GM12878 (cell line): ENCODE measurements around the gene ANKRD11. TPM values are rescaled to one million over a fixed set of nuclear protein-coding genes. Genes with fewer than 3 reads are reported as not detected.
A peak's percentile ranks its signal among the peaks of the same experiment; 100 is the strongest.

ENCODE experiments used
- EGR1 ChIP-seq, 2 experiments: IDR thresholded peaks; 1 replicate in 1 of 2; 2 replicates in 1 of 2; pipeline ENCODE4 v1.6.1; 2011 to 2012; ENCODE audit warnings: low read depth in 2 of 2, low read length in 2 of 2, borderline replicate concordance in 1 of 2, mild to moderate bottlenecking in 1 of 2, moderate library complexity in 1 of 2
- EZH2 ChIP-seq: IDR thresholded peaks from 2 replicates; pipeline ENCODE4 v1.6.1; 2012; ENCODE audit warnings: low read depth, mild to moderate bottlenecking, control low read depth, inconsistent platforms, low read length, borderline replicate concordance; ENCODE audit not compliant: control insufficient read depth
- IKZF1 ChIP-seq: fragments of 450-650 bp; conservative IDR thresholded peaks from 2 replicates; pipeline ENCODE4 v1.6.1; 2017; ENCODE audit warnings: antibody characterized with exemption, mild to moderate bottlenecking
- PAX5 ChIP-seq: IDR thresholded peaks from 2 replicates; pipeline ENCODE4 v1.6.1; 2011; ENCODE audit warnings: low read depth, low read length, borderline replicate concordance
- POLR2A ChIP-seq: IDR thresholded peaks from 2 replicates; pipeline ENCODE4 v1.6.1; 2011; ENCODE audit warnings: low read depth, mild to moderate bottlenecking, low read length
- RUNX3 ChIP-seq: IDR thresholded peaks from 2 replicates; pipeline ENCODE4 v1.6.1; 2012; ENCODE audit warnings: low read length, inconsistent platforms
- SIN3A ChIP-seq: IDR thresholded peaks from 2 replicates; pipeline ENCODE4 v1.6.1; 2012; ENCODE audit warnings: low read depth, low read length, improper control_type of control experiment
- SP1 ChIP-seq: IDR thresholded peaks from one replicate; pipeline ENCODE4 v1.6.1; 2011; ENCODE audit warnings: low read depth, low read length
- TCF12 ChIP-seq: IDR thresholded peaks from 2 replicates; pipeline ENCODE4 v1.6.1; 2011; ENCODE audit warnings: low read depth, mild to moderate bottlenecking, low read length
- TCF7 ChIP-seq: IDR thresholded peaks from 2 replicates; pipeline ENCODE4 v1.6.1; 2014; ENCODE audit warnings: antibody characterized with exemption, borderline replicate concordance
- YY1 ChIP-seq: IDR thresholded peaks from 2 replicates; pipeline ENCODE4 v1.6.1; 2011; ENCODE audit warnings: low read depth, mild to moderate bottlenecking, low read length
- polyA plus RNA-seq, 11 experiments: library from polyadenylated mRNA; depleted of rRNA in 4 of 11; unstranded in 6 of 11; stranded (reverse) in 5 of 11; fragments of >200 nt; fragmentation: Nextera tagmentation in 4 of 11; fragmentation: Illumina TruSeq in 1 of 11; extraction: Ambion mirVana in 4 of 11; extraction: Trizol in 1 of 11; gene quantifications; 1 replicate in 1 of 11; 2 replicates in 10 of 11; pipeline versions ENCODE4 v1.2.1 to v1.2.3, GENCODE V29; 2011 to 2016; ENCODE audit warnings: inconsistent platforms in 2 of 11, missing spikeins in 2 of 11, low read depth in 1 of 11
- total RNA-seq, 4 experiments: library from RNA; depleted of rRNA in 3 of 4; stranded (reverse); fragments of >200 nt in 3 of 4; fragmentation: Illumina TruSeq in 1 of 4; extraction: Trizol in 1 of 4; gene quantifications; 2 replicates each; pipeline versions ENCODE4 v1.2.1 to v1.2.3, GENCODE V29; 2013 to 2021
- TF ChIP-seq, protein P1 (sequence below): fragments of 450-650 bp; IDR thresholded peaks from 2 replicates; pipeline ENCODE4 v1.6.1; 2017; ENCODE audit warnings: mild to moderate bottlenecking
- TF ChIP-seq, protein P2 (sequence below): IDR thresholded peaks from 2 replicates; pipeline ENCODE4 v1.6.1; 2012; ENCODE audit warnings: low read length, inconsistent platforms

The ANKRD11 gene
- total and polyA plus RNA-seq, 10 of the 15 experiments (the other 5 are each of a cell fraction or from before 2014, with no cell fraction given), result 5.1 to 103 (median 27.4) TPM

DNA sequence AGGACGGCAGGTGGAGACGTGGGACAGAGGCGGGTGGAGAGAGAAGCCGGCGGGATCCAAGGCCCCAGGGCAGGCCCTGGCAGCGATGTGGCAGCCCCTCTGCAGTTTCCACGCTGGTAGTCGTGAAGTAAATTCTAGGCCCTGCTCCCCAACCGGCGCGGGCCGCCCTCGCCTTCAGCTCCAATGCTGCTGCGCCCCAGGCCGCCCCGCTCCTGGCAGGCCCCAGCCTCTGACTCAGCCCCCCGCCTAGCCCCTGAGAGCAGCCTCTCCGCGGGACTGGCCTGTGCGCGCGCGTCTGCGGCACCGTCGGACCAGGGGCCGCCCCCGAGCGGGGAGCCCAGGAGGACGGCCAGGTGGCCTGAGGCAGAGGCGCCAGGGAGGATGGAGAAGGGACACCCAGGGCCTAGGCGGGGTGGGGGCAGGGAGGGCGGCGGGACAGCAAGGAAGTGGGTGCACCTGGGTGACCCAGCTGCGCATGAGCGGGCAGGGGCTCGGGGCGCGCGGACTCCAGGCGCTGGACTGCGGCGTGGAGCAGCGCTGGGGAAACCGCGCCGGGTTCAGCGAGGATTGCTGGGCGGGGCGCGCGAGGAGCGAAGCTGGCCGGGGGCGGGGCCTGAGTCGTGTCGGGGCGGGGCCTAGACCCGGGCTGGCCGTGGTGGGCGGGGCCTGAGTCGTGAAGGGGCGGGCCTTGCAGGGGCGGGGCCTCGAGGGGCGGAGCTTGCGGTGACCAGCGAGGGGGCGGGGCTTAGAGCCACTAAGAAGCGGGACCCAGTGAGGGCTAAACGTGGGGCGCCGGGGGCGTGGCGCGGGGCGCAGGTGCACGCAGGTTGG lies 243.2 kb downstream of the ANKRD11 start (continued):
- TF ChIP-seq, protein P1, sequence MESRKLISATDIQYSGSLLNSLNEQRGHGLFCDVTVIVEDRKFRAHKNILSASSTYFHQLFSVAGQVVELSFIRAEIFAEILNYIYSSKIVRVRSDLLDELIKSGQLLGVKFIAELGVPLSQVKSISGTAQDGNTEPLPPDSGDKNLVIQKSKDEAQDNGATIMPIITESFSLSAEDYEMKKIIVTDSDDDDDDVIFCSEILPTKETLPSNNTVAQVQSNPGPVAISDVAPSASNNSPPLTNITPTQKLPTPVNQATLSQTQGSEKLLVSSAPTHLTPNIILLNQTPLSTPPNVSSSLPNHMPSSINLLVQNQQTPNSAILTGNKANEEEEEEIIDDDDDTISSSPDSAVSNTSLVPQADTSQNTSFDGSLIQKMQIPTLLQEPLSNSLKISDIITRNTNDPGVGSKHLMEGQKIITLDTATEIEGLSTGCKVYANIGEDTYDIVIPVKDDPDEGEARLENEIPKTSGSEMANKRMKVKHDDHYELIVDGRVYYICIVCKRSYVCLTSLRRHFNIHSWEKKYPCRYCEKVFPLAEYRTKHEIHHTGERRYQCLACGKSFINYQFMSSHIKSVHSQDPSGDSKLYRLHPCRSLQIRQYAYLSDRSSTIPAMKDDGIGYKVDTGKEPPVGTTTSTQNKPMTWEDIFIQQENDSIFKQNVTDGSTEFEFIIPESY, result no peak
- TF ChIP-seq PAX5 (no peak), YY1 (no peak), EZH2 (no peak), TCF7 (no peak), POLR2A (0 out of 2 replicates have a peak, but pooled peaks have one; percentile 53), RUNX3 (no peak), SIN3A (no peak), IKZF1 (no peak), EGR1 (IDR thresholded peaks at IDR 0.05; ENCODE audit: borderline replicate concordance in 1 of 2, low read depth in 2 of 2, low read length in 2 of 2) (0 out of 3 replicates have a peak, but pooled peaks of 1 of the 2 experiments have one; percentile 35), SP1 (no peak), TCF12 (no peak)
- TF ChIP-seq, protein P2, sequence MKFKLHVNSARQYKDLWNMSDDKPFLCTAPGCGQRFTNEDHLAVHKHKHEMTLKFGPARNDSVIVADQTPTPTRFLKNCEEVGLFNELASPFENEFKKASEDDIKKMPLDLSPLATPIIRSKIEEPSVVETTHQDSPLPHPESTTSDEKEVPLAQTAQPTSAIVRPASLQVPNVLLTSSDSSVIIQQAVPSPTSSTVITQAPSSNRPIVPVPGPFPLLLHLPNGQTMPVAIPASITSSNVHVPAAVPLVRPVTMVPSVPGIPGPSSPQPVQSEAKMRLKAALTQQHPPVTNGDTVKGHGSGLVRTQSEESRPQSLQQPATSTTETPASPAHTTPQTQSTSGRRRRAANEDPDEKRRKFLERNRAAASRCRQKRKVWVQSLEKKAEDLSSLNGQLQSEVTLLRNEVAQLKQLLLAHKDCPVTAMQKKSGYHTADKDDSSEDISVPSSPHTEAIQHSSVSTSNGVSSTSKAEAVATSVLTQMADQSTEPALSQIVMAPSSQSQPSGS, result no peak
